B cell (primary cell): ENCODE data around the gene CRYBA1. TPM values are rescaled to one million over a fixed set of nuclear protein-coding genes. Genes with fewer than 3 reads are reported as not detected.

Experiments
- ATAC-seq: fragments of 200-7000 bp; cut with Tn5 transposase; one replicate; pipeline ENCODE4 v1.10.0; 2021; ENCODE audit warnings: low read depth, mild to moderate bottlenecking, moderate number of reproducible peaks, moderate library complexity
- CTCF ChIA-PET: fragments of 350-600 bp; sonication (Branson Sonifier 250); formaldehyde crosslinking; loops from one replicate; lab custom pipeline; 2021; ENCODE audit warnings: antibody characterized with exemption, inconsistent platforms; lab: Charles Lee
- POLR2A ChIA-PET: fragments of 350-600 bp; sonication (Branson Sonifier 250); formaldehyde crosslinking; loops from one replicate; lab custom pipeline; 2021; ENCODE audit warnings: antibody characterized with exemption; lab: Charles Lee
- DNase-seq: peaks from one replicate; pipeline ENCODE4 v3.0.0; 2013
- H2AFZ ChIP-seq: 2 replicates; pipeline ENCODE4 v1.6.1; 2012; ENCODE audit warnings: mild to moderate bottlenecking, low read depth, low read length; ENCODE audit not compliant: insufficient read depth, poor library complexity, severe bottlenecking
- H3K27ac ChIP-seq, 2 donors: 1 replicate in 1 of 2; 2 replicates in 1 of 2; pipeline ENCODE4 v1.5.1; 2012 to 2013; ENCODE audit warnings: low read length in 2 of 2, mild to moderate bottlenecking in 2 of 2, moderate library complexity in 1 of 2
- H3K27me3 ChIP-seq, 4 experiments: fragments of 200-600 bp in 1 of 4; sonication (generic) in 1 of 4; replicated peaks in 1 of 4; 1 replicate in 2 of 4; 2 replicates in 2 of 4; pipeline versions ENCODE4 v1.6.1 to v1.7.0; 2013 to 2016; ENCODE audit warnings: low read length in 3 of 4, mild to moderate bottlenecking in 2 of 4, mixed read lengths in 1 of 4, moderate library complexity in 1 of 4; ENCODE audit not compliant: insufficient read depth in 4 of 4, control insufficient read depth in 3 of 4; ENCODE audit errors: control extremely low read depth in 1 of 4
- H3K36me3 ChIP-seq, 2 experiments: replicated peaks in 1 of 2; 1 replicate in 1 of 2; 2 replicates in 1 of 2; pipeline versions ENCODE4 v1.6.1 to v1.7.1; 2013; ENCODE audit warnings: low read length in 1 of 2; ENCODE audit not compliant: insufficient read depth in 2 of 2, control insufficient read depth in 1 of 2; ENCODE audit errors: control extremely low read depth in 1 of 2, extremely low read depth in 1 of 2
- H3K4me1 ChIP-seq, 2 donors: fragments of 200-600 bp in 1 of 2; sonication (generic) in 1 of 2; 1 replicate in 1 of 2; 2 replicates in 1 of 2; pipeline versions ENCODE4 v1.5.1 to v1.6.1; 2013 to 2017; ENCODE audit warnings: low read length in 2 of 2; ENCODE audit not compliant: control insufficient read depth in 2 of 2, insufficient read depth in 2 of 2
- H3K4me2 ChIP-seq: replicated peaks from 2 replicates; pipeline ENCODE3; 2012; ENCODE audit warnings: mild to moderate bottlenecking, low read depth, low read length; ENCODE audit not compliant: poor library complexity, severe bottlenecking
- H3K4me3 ChIP-seq, 5 experiments: fragments of 200-600 bp in 1 of 5; sonication (generic) in 1 of 5; 1 replicate in 3 of 5; 2 replicates in 2 of 5; pipeline versions ENCODE4 v1.5.1 to v1.7.0; 2011 to 2016; ENCODE audit warnings: low read length in 4 of 5, mild to moderate bottlenecking in 4 of 5, low read depth in 2 of 5, control low read depth in 1 of 5, moderate library complexity in 1 of 5; ENCODE audit not compliant: insufficient read depth in 1 of 5; ENCODE audit errors: control extremely low read depth in 1 of 5, extremely low read depth in 1 of 5
- H3K79me2 ChIP-seq: fragments of 200-600 bp; sonication (generic); one replicate; pipeline ENCODE4 v1.6.0; 2016; ENCODE audit warnings: low read length; ENCODE audit not compliant: control insufficient read depth, insufficient read depth
- H3K9ac ChIP-seq: fragments of 200-600 bp; sonication (generic); 2 replicates; pipeline ENCODE4 v1.6.1; 2017; ENCODE audit warnings: mild to moderate bottlenecking, low read length, moderate library complexity
- H3K9me3 ChIP-seq, 3 donors: one replicate each; pipeline versions ENCODE4 v1.6.1 to v1.7.1; 2013; ENCODE audit warnings: low read length in 2 of 3; ENCODE audit not compliant: control insufficient read depth in 2 of 3, insufficient read depth in 1 of 3; ENCODE audit errors: control extremely low read depth in 1 of 3
- H4K20me1 ChIP-seq: 2 replicates; pipeline ENCODE4 v1.6.0; 2012; ENCODE audit warnings: mild to moderate bottlenecking, low read length; ENCODE audit not compliant: insufficient read depth, control insufficient read depth, poor library complexity, severe bottlenecking
- H3K27ac Mint-ChIP-seq: one replicate; pipeline ENCODE4 v1.8.0; 2021; ENCODE audit warnings: mixed read lengths
- H3K27me3 Mint-ChIP-seq: one replicate; pipeline ENCODE4 v1.8.0; 2021; ENCODE audit warnings: mixed read lengths
- H3K4me1 Mint-ChIP-seq: one replicate; pipeline ENCODE4 v1.8.0; 2021; ENCODE audit warnings: mixed read lengths
- H3K4me3 Mint-ChIP-seq: one replicate; pipeline ENCODE4 v1.8.0; 2021; ENCODE audit warnings: mixed read lengths
- H3K9me3 Mint-ChIP-seq: one replicate; pipeline ENCODE4 v1.8.0; 2022; ENCODE audit warnings: mixed read lengths; ENCODE audit not compliant: insufficient read depth
- CTCF ChIP-seq: fragments of 200-600 bp; IDR thresholded peaks from one replicate; pipeline ENCODE4 v1.8.0; 2022; ENCODE audit warnings: antibody characterized with exemption, mild to moderate bottlenecking
- EZH2 ChIP-seq: IDR thresholded peaks from 2 replicates; pipeline ENCODE4 v1.6.1; 2012; ENCODE audit warnings: borderline replicate concordance, low read depth, mild to moderate bottlenecking, moderate library complexity, low read length; ENCODE audit not compliant: insufficient read depth, poor library complexity, severe bottlenecking
- WGBS: methylation state at CpG from one replicate; pipeline ENCODE4 v1.1.5; 2013; ENCODE audit warnings: missing lambda C conversion rate; ENCODE audit not compliant: insufficient coverage; 5-methylcytosine and 5-hydroxymethylcytosine counted together
- intact Hi-C: fragments of 100-400 bp; cut with micrococcal nuclease; formaldehyde crosslinking; loops from one replicate; pipeline ENCODE4 v1.10.0; 2022
- polyA plus RNA-seq: library from polyadenylated mRNA; depleted of rRNA; stranded (reverse); fragments of >200 nt; gene quantifications from 2 replicates; pipeline ENCODE4 v1.2.3, GENCODE V29; 2012
- total RNA-seq, 2 donors: library from RNA; stranded (reverse); fragments of 120-200 nt in 1 of 2; gene quantifications; 1 replicate in 1 of 2; 2 replicates in 1 of 2; pipeline versions ENCODE4 v1.2.3 to v1.2.4, GENCODE V29; 2013 to 2022

The CRYBA1 gene
- total and polyA plus RNA-seq, 2 donors (not counting 1 experiment from before 2014, with no cell fraction given): not detected

GRCh38 chr17:29291163-29291752, 44.6 kb downstream of the CRYBA1 start:
- H3K4me1 ChIP-seq: peaks cover 35 to 38% of the 10 kb centered on the region in 2 donors
- H3K27me3 Mint-ChIP-seq: no peaks in the 10 kb centered on the region

More at GRCh38 chr17:29291163-29291752, 44.6 kb downstream of the CRYBA1 start:
- Histone ChIP-seq H3K27me3 (no peaks in the 10 kb centered on the region), H3K27ac (peak overlapping the region in 1 of 2 donors; percentile 94), H3K9ac (peak overlapping the region; percentile 86), H3K4me3 (peak overlapping the region in 3 of 5 experiments; percentile 7 to 95 (median 92)), H4K20me1 (peaks cover 70% of the 10 kb centered on the region), H2AFZ (no peak overlapping the region), H3K79me2 (peaks cover 67% of the 10 kb centered on the region), H3K9me3 (no peaks in the 10 kb centered on the region), H3K4me2 (peak overlapping the region; percentile 88), H3K36me3 (peaks cover 3 to 34% of the 10 kb centered on the region in 2 experiments)
- ChIA-PET CTCF (interaction anchor here (0.6 to 4.1 kb wide), 19 partner anchors 10 to 300 kb away, joined by 3 to 21 read pairs (median 4); no protein-coding TSS in a partner anchor), POLR2A (interaction anchor here (0.7 to 0.9 kb wide), 2 partner anchors 146 to 263 kb away, joined by 3 to 13 read pairs; no protein-coding TSS in a partner anchor)
- DNase-seq: peak; percentile 74
- Mint-ChIP-seq H3K27ac (peak overlapping the region; percentile 83), H3K4me3 (peak overlapping the region; percentile 85), H3K4me1 (peaks cover 48% of the 10 kb centered on the region), H3K9me3 (no peaks in the 10 kb centered on the region)
- no CpG with 5 or more reads among the region's 5 CpGs for WGBS
- ATAC-seq: no peak
- TF ChIP-seq EZH2 (no peak), CTCF (peak; percentile 92)
- intact Hi-C loops: loop anchor here (2.0 to 10.0 kb wide), 8 partner anchors 38 to 1086 kb away; partner anchors contain the start of genes ABHD15, CPD, RAB34 and RPL23A
